ENCODE measurements around the gene OBSCN.

Gene OBSCN

DNA sequence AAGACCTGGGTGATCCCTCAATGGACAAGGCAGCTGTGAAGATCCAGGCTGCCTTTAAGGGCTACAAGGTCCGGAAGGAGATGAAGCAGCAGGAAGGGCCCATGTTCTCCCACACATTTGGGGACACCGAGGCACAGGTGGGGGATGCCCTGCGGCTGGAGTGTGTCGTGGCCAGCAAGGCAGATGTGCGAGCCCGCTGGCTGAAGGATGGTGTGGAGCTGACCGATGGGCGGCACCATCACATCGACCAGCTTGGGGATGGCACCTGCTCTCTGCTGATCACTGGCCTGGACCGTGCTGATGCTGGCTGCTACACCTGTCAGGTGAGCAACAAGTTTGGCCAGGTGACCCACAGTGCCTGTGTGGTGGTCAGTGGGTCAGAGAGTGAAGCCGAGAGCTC, 113.6 kb downstream of the OBSCN start:
- DNase-seq (ENCODE audit: low read depth in 2 of 2), result no peak

DNA sequence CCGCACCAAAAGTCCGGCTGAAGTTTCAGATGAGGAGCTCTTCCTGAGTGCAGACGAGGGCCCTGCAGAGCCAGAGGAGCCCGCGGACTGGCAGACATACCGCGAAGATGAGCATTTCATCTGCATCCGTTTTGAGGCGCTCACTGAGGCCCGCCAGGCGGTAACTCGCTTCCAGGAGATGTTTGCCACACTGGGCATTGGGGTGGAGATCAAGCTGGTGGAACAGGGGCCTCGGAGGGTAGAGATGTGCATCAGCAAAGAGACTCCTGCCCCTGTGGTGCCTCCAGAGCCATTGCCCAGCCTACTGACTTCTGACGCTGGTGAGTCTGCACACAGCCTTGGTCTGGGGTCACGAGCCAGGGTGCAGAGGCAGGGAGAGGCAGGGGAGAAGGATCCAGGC, 114.1 kb downstream of the OBSCN start:
- no peak for DNase-seq (ENCODE audit: low read depth in 2 of 2)

DNA sequence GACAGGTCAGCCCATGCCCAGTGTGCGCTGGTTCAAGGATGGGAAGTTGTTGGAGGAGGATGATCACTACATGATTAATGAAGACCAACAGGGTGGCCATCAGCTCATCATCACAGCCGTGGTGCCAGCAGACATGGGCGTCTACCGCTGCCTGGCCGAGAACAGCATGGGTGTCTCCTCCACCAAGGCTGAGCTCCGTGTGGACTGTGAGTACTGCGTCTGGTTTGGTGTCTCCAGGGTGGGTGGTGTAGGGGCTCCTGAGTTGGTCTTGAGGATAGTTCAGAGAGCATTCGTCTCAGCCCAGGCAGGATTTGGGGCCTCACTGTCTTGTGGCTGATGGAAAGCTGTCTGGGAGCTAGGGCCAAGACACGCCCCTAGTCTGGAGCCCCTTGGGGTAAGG, 115.6 kb downstream of the OBSCN start:
- DNase-seq (ENCODE audit: low read depth in 2 of 2), result no peak

DNA sequence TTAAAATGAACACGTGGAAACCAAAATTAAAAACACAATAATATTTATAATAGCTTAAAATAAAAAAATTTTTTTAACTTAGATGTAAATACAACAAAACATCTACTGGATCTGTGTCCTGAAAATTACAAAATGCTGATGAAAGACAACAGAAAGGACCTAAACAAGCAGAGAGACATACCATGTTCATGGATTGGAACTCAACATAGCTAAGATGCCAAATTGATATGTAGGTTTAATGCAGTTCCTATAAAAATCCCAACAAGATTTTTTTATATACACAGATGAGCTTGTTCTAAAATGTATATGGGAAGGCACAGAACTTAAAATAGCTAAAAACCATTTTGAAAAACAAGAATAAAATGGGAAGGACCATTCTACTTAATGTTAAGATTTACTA, 117.4 kb downstream of the OBSCN start:
- no peak for DNase-seq (ENCODE audit: low read depth in 2 of 2)

DNA sequence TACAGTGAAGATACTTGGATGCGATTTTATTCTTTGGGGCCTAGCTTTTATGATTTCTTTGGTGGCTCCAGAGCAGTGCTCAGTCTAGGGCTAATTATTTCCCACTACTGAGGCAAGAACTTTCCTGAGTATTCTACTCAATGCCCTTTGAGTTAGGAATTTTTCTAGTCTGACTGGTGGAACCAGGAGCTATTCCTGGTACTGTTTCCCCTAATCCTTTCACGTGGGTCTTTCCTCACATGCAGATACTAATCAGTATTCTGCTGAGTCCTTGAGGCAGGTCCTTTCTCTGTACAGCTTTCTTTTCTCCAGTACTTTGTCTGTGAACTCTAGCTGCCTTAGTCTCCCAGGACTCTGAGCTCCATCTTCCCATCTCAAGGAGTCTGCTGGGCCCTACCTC, 122.0 kb downstream of the OBSCN start:
- DNase-seq (ENCODE audit: low read depth in 2 of 2), result no peak

DNA sequence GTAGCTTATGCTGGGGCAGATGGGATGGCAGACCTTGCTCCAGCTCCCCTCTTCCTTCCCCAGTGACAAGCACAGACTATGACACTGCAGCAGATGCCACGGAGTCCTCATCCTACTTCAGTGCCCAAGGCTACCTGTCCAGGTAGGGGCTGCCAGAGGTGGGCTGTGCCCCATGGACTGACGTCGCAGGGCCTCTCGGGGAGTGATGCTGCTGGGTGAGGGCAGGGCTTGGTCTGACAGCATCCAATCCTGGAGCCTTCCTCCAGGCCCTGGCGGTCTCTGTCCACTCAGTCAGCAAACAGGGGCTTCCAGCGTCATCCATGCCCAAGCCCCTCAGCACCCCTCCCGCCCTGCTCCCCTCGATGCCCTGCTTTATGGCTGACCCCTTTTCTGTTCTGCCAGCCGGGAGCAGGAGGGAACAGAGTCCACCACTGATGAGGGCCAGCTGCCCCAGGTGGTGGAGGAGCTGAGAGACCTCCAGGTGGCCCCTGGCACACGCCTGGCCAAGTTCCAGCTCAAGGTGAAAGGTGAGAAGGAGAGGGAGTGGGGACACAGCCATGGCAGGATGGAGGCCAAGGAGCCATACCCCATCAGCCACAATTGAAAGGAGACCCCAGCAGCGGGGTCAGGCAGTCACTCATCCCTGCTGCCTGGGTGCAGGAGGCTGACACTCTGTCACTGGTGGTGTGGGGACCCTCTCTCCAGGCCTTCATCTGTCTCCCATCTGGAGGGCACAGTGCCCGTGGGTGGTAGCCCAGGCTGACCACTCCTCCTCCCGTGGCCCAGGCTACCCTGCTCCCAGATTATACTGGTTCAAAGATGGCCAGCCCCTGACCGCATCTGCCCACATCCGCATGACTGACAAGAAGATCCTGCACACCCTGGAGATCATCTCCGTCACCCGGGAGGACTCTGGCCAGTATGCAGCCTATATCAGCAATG, 125.2 kb downstream of the OBSCN start:
- no peak for DNase-seq (ENCODE audit: low read depth in 2 of 2)

DNA sequence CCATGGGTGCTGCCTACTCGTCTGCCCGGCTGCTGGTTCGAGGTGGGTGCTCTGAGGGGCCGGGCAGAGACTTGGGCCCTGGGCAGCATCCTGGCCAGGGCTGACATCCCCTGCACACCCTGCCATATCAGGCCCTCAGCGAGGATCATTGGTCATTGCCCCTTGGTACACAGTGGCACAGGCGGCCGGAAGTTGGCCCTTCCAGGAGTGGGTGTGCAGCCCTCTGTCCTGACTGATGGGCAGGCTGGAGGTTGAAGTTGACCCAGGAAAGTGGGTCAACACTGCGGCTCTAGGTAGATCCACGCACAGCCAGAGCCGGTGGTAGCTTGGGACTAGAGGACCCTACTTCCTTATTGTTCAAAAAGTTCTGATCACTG, 125.9 kb downstream of the OBSCN start:
- DNase-seq (ENCODE audit: low read depth in 2 of 2), result no peak

DNA sequence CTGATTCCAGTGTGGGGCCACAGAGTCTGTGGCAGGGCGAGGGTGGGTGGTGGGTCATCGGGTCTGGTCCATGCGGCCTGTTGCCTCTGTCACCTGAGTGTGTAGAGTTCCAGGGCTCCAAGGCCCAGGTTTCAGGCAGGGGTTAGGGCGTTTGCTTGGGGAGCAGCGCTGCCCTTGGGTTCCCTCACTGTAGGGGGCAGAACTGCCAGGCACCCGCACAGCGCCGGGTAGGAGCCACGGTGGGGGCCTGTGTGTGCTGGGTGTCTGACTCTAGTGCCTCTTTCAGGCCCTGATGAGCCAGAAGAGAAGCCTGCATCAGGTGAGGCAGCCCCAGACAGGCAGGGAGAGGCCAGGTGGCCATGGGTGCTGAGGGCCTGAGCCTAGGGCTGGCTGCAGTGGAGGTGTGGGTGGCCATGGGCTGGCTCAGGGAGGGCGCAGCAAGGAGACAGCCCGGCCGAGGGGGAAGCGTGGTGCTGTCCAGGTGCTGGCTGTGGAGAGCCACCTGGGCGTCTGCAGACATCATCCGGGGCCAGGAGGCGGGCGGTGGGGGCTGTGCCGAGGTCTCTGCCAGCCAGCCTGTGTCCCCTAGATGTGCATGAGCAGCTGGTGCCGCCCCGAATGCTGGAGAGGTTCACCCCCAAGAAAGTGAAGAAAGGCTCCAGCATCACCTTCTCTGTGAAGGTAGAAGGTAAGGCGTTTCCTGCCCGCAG, 126.5 kb downstream of the OBSCN start:
- no peak for DNase-seq (ENCODE audit: low read depth in 2 of 2)

DNA sequence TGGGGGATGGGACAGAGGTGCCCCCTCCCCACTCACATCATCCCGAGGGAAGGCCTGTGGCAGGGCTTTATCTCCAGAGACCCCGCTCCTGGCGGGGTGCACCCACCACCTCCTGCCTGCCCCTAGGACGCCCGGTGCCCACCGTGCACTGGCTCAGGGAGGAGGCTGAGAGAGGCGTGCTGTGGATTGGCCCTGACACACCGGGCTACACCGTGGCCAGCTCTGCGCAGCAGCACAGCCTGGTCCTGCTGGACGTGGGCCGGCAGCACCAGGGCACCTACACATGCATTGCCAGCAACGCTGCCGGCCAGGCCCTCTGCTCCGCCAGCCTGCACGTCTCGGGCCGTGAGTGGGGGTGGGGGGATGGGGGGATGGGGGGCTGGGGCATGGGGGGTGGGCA, 127.1 kb downstream of the OBSCN start:
- no peak for DNase-seq (ENCODE audit: low read depth in 2 of 2)

DNA sequence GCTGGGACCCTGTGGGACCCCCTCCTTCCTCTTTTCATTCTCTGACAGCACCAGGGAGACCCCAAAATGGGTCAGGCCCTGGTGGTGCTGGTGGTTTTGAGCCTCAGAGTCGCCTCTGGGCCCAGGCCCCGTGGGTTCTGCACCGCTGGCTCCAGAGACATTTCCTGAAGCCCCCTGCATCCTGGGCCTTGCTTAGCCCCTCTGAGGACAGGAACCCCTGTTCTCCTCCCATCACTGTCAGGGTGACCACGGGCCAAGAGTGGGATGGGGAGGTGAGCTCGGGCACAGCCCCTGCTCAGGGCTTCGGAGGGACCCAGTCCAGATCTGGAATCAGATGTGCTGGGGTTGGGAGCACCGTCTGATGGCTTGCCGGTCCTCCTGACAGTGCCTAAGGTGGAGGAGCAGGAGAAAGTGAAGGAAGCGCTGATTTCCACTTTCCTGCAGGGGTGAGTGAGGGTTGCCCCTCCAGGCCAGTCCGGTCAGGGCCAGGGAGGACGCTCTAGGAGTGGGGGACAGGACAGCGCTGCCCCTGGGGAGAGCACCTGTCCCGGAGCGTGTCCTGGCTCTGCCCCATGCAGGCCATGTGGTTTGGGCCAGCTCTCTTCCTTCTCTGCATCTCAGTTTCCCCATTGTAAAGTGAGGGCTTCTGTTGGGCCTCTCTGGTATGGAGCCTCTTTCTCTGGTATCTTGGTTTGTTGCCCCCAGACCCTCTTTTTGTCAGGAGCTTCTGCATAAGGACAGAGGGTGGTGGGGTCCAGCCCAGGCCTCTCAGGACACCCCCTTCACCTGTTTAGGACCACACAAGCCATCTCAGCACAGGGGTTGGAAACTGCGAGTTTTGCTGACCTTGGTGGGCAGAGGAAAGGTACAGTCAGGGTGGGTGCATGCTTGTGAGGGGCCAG, 127.8 kb downstream of the OBSCN start:
- DNase-seq (ENCODE audit: low read depth in 2 of 2), result no peak

DNA sequence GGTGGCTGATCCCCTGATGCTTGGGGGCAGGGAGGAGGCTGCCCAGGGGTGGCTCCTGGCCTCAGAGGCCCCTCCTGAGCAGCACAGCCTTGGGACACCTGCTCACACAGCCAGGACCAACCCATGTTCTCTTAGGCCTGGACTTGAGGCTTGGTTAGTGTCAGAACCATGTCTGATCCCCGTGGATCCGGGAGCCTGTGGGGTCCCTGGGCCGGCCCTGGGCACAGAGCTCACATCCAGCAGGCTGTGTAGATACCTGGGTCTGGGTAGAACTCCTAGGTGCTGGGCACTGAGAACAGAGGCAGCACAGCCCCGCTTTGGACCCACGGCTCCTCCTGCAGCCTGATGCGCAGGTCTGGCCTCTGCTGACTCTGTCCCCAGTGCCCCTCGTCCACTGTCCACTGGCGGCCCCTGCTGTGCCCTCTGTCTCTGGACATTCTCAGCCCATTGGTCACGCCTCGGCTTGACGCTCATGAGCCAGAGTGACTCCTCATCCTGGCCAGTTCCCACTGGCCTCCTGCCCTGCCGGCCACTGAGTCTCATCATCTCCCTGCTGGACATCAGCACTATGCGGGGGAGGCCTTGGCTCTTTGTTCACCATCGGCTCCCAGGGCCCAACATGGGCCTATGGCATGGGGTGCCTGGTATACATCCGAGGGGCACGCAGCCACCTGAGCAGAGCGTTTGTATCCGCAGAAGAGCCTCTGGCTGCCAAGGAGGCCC, 128.6 kb downstream of the OBSCN start:
- no peak for DNase-seq (ENCODE audit: low read depth in 2 of 2)

DNA sequence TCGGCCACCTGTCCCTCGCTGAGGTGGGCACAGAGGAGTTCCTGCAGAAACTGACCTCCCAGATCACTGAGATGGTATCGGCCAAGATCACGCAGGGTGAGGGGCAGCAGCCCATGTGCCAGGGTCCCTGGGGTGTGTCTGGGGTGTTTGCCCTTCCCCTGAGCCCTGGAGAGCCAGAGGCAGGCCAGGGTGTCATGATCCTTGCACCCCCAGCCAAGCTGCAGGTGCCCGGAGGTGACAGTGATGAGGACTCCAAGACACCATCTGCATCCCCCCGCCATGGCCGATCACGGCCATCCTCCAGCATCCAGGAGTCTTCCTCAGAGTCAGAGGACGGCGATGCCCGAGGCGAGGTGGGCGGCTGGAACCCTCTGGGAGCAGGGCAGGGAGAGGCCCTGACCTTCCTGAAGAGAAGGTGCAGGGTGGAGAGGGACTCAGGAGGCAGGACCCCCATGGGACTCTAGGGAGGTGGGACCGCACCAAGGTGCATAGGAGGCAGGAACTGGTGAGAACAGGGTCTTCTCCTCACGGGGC, 129.3 kb downstream of the OBSCN start:
- DNase-seq (ENCODE audit: low read depth in 2 of 2), result no peak

DNA sequence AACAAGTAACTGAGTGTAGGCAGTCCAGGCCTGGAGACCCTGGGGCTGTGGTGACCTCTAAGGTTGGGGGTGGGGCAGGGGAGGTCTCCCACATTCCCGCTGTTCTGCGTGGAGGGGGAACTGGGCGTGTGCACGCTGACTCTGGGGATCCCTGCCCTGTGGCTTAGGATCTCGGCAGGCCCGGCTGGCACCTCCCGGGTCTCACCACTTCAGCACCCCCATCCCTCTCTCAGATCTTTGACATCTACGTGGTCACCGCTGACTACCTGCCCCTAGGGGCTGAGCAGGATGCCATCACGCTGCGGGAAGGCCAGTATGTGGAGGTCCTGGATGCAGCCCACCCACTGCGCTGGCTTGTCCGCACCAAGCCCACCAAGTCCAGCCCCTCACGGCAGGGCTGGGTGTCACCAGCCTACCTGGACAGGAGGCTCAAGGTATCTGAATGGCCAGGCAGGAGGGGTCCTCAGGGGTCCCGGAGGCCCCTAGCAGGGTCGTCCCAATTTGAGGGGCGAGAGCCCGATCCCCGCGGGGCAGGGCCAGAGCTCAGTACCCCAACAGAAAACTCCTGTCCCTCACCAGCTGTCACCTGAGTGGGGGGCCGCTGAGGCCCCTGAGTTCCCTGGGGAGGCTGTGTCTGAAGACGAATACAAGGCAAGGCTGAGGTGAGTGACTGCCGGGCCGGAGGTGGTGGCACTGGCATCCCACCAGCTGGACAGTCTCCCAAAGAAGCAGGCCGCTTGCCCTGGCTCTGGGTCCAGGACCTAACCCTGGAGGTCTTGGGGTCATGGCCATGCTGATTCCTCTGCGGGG, 130.1 kb downstream of the OBSCN start:
- no peak for DNase-seq (ENCODE audit: low read depth in 2 of 2)

DNA sequence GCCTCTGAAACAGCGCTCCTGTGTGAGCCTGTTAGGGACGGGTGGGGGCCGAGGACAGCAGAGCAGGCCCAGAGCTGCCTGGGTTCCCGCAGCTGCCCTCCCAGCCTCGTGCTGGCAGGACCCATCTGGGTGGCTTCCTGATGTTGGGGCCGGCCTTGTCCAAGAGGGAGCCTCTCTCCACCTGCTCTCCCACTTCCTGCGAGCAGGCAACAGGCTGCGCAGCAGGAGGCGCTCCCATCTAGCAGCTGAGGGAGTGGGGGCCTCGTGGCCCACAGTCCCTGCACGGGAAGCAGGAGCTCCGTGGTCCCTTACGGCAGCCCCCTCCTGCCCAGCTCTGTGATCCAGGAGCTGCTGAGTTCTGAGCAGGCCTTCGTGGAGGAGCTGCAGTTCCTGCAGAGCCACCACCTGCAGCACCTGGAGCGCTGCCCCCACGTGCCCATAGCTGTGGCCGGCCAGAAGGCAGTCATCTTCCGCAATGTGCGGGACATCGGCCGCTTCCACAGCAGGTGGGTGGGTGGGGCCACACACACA, 130.7 kb downstream of the OBSCN start:
- no peak for DNase-seq (ENCODE audit: low read depth in 2 of 2)

DNA sequence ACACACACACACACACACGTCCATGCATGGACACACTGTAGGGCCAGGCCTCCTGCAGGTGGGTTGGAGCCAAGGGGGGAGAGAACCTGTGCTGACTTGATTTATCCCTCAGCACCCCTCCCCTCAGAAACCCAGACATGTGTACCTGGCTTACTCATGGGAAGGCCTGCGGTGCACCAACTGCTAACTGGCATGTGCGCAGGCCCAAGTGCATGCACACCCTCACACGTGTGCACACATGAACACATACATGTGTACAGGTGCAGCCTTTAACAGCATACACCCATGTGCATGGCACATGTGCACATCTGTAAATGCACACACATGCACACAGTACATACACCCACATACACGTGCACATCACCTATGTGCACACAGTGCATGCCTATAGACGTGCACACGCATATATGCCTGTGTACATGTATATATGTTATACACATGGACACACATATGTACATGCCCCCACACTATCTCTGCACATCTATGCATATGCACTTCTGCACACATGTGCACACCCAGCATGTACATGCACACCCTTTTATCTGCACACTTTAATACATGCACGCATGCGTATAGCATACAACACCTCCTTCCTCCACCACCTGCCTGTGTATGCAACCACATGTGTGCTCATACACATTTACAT, 131.3 kb downstream of the OBSCN start:
- no peak for DNase-seq (ENCODE audit: low read depth in 2 of 2)

DNA sequence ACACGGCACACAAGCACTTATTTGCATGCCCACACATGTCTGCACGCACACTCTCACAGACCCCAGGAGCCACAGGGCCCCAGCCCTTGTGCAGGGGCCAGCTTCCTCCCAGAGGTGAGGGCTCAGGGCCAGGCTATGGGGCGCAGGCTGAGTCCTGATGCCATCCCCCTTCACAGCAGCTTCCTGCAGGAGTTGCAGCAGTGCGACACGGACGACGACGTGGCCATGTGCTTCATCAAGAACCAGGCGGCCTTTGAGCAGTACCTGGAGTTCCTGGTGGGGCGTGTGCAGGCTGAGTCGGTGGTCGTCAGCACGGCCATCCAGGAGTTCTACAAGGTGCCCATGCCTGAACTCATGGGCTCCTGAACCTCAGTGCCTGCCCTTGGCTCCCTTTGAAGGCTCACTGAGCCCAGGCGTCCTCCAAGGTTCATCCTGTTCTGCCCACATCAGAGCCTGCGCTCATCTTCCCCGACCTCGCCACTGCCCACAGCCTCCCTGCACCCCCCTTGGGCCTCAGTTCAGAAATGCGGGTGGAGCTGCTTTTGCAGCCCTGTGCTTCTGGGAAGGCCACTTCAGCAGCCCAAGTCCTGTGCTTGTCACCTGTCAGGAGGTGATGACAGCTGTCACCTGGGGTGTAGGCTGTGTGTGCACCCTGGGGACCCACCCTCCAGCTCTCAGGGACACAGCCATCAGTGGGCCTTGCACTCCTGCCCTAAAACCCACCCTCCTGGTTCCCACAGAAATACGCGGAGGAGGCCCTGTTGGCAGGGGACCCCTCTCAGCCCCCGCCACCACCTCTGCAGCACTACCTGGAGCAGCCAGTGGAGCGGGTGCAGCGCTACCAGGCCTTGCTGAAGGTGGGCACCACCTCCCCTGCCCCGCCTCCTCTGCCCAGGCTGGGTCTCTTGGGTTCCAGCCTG, 132.2 kb downstream of the OBSCN start:
- DNase-seq (ENCODE audit: low read depth in 2 of 2), result no peak

DNA sequence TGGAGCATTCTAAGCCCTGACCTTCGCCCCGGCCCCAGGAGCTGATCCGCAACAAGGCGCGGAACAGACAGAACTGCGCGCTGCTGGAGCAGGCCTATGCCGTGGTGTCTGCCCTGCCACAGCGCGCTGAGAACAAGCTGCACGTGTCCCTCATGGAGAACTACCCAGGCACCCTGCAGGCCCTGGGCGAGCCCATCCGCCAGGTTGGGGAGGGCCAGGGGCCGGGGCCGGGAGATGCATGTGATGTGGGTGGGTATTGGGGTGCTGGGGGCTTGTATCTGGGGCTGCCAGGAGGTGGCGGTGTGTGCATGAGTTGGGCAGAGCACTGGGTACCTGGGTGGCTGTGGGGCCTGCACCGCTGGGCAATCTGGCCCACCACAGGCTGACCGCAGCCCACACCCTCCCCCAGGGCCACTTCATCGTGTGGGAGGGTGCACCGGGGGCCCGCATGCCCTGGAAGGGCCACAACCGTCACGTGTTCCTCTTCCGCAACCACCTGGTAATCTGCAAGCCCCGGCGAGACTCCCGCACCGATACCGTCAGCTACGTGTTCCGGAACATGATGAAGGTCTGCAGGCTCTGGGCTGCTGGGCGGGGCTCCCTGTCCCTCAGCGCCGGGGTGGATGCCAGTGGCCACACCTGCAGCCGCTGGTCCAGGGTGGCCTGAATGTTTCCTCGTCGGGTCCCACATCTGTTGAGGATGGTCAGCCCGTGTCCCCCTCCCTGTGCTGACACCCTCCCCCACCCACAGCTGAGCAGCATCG, 133.0 kb downstream of the OBSCN start:
- no peak for DNase-seq (ENCODE audit: low read depth in 2 of 2)

DNA sequence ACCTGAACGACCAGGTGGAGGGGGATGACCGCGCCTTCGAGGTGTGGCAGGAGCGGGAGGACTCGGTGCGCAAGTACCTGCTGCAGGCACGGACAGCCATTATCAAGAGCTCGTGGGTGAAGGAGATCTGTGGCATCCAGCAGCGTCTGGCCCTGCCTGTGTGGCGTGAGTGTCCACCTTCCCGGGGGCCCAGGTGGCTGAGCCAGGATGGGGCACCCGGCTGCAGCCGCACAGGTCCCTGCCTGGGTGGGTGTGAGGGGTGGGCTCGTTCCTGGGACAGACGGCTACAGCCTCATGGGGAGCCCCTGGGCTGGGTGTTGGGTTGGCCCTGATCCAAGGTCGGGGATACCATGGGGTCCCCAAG, 133.6 kb downstream of the OBSCN start:
- no peak for DNase-seq (ENCODE audit: low read depth in 2 of 2)

Measured in stimulated activated CD4-positive, alpha-beta T cell treated with anti-CD3 and anti-CD28 coated beads, Interleukin-12 subunit alpha, Interleukin-12 subunit beta, amount 100 ng/mL, for 24 hours (primary cell).